HEK293T (cell line): Measurements from ENCODE around the gene MTG2.

Experiments
- ARNT ChIP-seq: fragments of 450-650 bp; IDR thresholded peaks from 2 replicates; pipeline ENCODE4 v1.6.1; 2017; ENCODE audit warnings: mild to moderate bottlenecking
- BHLHE40 ChIP-seq: fragments of 450-650 bp; IDR thresholded peaks from 2 replicates; pipeline ENCODE4 v1.6.1; 2016; ENCODE audit warnings: mild to moderate bottlenecking, moderate library complexity, borderline replicate concordance
- CTBP1 ChIP-seq: fragments of 450-650 bp; IDR thresholded peaks from 2 replicates; pipeline ENCODE4 v1.6.1; 2016; ENCODE audit warnings: borderline replicate concordance
- ELF4 ChIP-seq: fragments of 450-650 bp; IDR thresholded peaks from 2 replicates; pipeline ENCODE4 v1.6.1; 2017; ENCODE audit warnings: antibody characterized with exemption
- FOXA1 ChIP-seq: fragments of 450-650 bp; IDR thresholded peaks from 2 replicates; pipeline ENCODE4 v1.6.1; 2016; ENCODE audit warnings: mild to moderate bottlenecking
- FOXK2 ChIP-seq: fragments of 450-650 bp; IDR thresholded peaks from 2 replicates; pipeline ENCODE4 v1.6.1; 2016; ENCODE audit warnings: mild to moderate bottlenecking
- HDGF ChIP-seq: fragments of 450-650 bp; IDR thresholded peaks from 2 replicates; pipeline ENCODE4 v1.6.1; 2017; ENCODE audit warnings: antibody characterized with exemption, borderline replicate concordance
- NFRKB ChIP-seq: fragments of 450-650 bp; IDR thresholded peaks from 2 replicates; pipeline ENCODE4 v1.6.1; 2016; ENCODE audit warnings: mild to moderate bottlenecking, moderate library complexity
- PKNOX1 ChIP-seq: fragments of 450-650 bp; IDR thresholded peaks from 2 replicates; pipeline ENCODE4 v1.6.1; 2016
- SP1 ChIP-seq: fragments of 450-650 bp; IDR thresholded peaks from 2 replicates; pipeline ENCODE4 v1.6.1; 2017
- SUZ12 ChIP-seq: fragments of 450-650 bp; IDR thresholded peaks from 2 replicates; pipeline ENCODE4 v1.6.1; 2016; ENCODE audit warnings: mild to moderate bottlenecking
- TARDBP ChIP-seq: fragments of 450-650 bp; IDR thresholded peaks from 2 replicates; pipeline ENCODE4 v1.6.1; 2016

- no peak for TF ChIP-seq ELF4
- no peak for TF ChIP-seq NFRKB
- no peak for TF ChIP-seq BHLHE40
- TF ChIP-seq HDGF = no peak
- no peak for TF ChIP-seq ARNT
- no peak for TF ChIP-seq FOXA1
- no peak for TF ChIP-seq SUZ12
- no peak for TF ChIP-seq SP1
- TF ChIP-seq TARDBP = no peak
- TF ChIP-seq PKNOX1 = no peak
- no peak for TF ChIP-seq CTBP1
- no peak for TF ChIP-seq FOXK2
Measured at GRCh38 chr20:62172666-62173065, 10.2 kb upstream of the MTG2 start.
